ENCODE results near the gene RNF19B. TPM values are rescaled to one million over a fixed set of nuclear protein-coding genes. Genes with fewer than 3 reads are reported as not detected.

RNF19B gene
- total and polyA plus RNA-seq, 12 donors: 4.7 to 36.5 (median 23.0) TPM

DNA sequence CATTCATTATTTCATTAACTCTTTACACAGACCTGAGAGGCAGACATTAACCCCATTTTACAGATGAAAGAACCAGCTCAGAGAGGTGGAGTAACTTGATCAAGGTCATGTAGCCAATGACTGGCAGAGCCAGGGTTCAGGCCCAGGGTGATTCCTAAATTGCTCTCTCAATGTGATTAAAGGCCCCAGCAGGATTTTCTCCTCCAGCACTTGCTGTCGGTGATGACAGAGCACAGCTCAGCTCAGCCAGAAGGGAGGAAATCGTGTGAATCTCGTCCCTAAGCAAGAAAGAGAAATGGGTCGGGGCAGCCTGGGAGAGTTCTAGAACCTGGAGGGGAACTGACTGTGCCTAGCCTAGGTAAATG lies 19.5 kb upstream of the RNF19B start:
- Histone ChIP-seq H3K4me3 (no peak overlapping the region), H3K27me3 (no peaks in the 10 kb centered on the region), H3K4me1 (replicated peaks in 1 of 2) (peaks cover 7 to 35% of the 10 kb centered on the region in 2 donors), H3K36me3 (replicated peaks in 1 of 2) (no peaks in the 10 kb centered on the region), H3K27ac (peak overlapping the region in 2 of 5 donors; percentile 18 to 64), H3K9me3 (replicated peaks in 1 of 3) (no peaks in the 10 kb centered on the region)
- no peak for DNase-seq
- TF ChIP-seq POLR2A (IDR thresholded peaks at IDR 0.05): no peak
- TF ChIP-seq, protein P1, sequence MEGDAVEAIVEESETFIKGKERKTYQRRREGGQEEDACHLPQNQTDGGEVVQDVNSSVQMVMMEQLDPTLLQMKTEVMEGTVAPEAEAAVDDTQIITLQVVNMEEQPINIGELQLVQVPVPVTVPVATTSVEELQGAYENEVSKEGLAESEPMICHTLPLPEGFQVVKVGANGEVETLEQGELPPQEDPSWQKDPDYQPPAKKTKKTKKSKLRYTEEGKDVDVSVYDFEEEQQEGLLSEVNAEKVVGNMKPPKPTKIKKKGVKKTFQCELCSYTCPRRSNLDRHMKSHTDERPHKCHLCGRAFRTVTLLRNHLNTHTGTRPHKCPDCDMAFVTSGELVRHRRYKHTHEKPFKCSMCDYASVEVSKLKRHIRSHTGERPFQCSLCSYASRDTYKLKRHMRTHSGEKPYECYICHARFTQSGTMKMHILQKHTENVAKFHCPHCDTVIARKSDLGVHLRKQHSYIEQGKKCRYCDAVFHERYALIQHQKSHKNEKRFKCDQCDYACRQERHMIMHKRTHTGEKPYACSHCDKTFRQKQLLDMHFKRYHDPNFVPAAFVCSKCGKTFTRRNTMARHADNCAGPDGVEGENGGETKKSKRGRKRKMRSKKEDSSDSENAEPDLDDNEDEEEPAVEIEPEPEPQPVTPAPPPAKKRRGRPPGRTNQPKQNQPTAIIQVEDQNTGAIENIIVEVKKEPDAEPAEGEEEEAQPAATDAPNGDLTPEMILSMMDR (IDR thresholded peaks at IDR 0.05): no peak
- intact Hi-C loops (cut with DNase I): no loop called here
- 49 to 70% (median 57%) methylated on average over 4 of the region's 4 CpGs for WGBS, 4 donors

DNA sequence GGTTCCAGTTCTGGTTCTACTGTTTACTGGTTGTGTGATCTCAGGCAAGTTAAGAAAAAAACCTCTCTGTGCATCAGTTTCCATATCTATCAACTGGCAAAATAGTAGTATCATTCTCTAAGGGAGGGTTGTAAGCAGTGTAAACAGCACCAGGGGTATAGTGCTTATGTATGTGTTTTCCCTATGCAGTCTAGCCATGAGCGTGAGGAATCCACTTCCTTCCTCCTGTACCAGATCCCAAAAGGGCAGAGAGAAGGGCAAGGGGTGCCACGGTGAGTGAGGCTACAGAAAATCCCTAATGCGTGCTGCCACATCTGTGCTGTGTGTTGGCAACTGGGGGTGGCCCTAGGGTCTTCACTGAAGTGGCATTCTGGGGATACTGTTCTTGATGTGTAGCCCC lies 18.4 kb upstream of the RNF19B start:
- TF ChIP-seq, protein P1 (IDR thresholded peaks at IDR 0.05): no peak
- no peak for TF ChIP-seq POLR2A (IDR thresholded peaks at IDR 0.05)
- H3K4me3 ChIP-seq: no peak overlapping the region
- WGBS, 4 donors: 71 to 84% (median 72%) methylated on average over 3 of the region's 3 CpGs
- H3K36me3 ChIP-seq (replicated peaks in 1 of 2): no peaks in the 10 kb centered on the region
- intact Hi-C loops (cut with DNase I): no loop called here
- DNase-seq: no peak
- H3K27me3 ChIP-seq: no peaks in the 10 kb centered on the region
- no peak overlapping the region for H3K27ac ChIP-seq
- H3K4me1 ChIP-seq (replicated peaks in 1 of 2): peaks cover 0 to 26% of the 10 kb centered on the region in 2 donors
- H3K9me3 ChIP-seq (replicated peaks in 1 of 3): no peaks in the 10 kb centered on the region

DNA sequence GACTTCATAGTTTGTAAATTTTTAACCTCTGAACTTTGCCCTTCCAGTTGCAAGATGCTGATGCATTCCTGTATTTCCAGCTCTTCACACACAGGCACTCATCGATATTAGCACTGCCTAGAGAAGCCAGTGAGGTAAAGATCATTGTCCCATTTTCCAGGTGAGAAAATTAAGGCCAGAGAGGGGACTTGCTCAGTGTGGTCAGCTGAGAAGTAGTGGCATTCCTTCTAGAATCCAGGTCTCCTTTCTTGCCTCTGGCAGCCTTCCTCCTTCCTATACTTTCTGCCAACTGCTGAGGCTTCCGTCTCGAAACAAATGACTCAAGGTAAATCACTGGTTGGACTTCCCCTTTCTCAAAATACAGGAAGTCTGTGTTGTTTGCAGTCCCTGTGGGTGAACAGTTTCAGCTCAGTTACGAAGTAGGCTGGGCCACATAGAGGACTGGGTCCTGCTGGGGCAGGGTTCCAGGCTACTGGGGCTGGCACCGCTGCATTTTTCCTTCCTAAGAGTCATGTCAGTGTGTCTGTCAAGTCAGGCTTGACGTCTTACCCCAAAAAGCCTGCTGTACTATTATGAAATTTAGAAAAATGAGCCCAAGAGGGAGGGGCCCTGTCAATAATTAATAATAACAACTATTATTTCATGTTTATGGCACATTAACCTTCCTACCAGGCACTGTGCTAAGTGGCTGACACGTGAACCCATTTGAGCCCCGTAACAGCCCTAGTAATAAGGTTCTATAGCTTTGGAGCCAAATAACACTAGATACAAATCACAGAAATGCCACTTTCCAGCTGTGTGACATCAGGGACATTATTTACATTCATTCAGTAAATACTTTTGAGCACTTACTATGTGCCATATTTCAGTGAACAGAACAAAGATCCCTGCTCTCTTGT lies 16.6 kb upstream of the RNF19B start:
- Histone ChIP-seq H3K4me1 (replicated peaks in 1 of 2) (peaks cover 0 to 26% of the 10 kb centered on the region in 2 donors), H3K36me3 (replicated peaks in 1 of 2) (no peaks in the 10 kb centered on the region), H3K27me3 (no peaks in the 10 kb centered on the region), H3K4me3 (no peak overlapping the region), H3K9me3 (replicated peaks in 1 of 3) (no peaks in the 10 kb centered on the region), H3K27ac (peak overlapping the region in 3 of 5 donors; percentile 2 to 86 (median 64))
- 42 to 49% (median 43%) methylated on average over 8 of the region's 8 CpGs for WGBS, 4 donors
- no peak for TF ChIP-seq POLR2A (IDR thresholded peaks at IDR 0.05)
- TF ChIP-seq, protein P1 (IDR thresholded peaks at IDR 0.05): no peak
- intact Hi-C loops (cut with DNase I): no loop called here
- DNase-seq: peak; percentile 45 to 73 (median 47)

DNA sequence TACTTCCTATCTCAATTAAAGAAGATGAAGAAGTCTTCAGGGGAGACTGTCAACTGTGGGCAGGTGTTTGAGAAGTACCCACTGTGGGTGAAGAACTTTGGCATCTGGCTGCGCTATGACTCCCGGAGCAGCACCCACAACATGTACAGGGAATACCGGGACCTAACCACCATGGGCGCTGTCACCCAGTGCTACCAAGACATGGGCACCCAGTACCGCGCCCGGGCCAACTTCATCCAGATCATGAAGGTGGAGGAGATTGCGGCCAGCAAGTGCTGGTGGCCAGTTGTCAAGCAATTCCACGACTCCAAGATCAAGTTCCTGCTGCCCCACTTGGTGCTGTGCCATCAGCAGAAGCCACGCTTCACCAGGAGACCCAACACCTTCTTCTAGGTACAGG lies 15.5 kb upstream of the RNF19B start:
- Histone ChIP-seq H3K4me3 (no peak overlapping the region), H3K36me3 (replicated peaks in 1 of 2) (no peaks in the 10 kb centered on the region), H3K27me3 (no peaks in the 10 kb centered on the region), H3K4me1 (replicated peaks in 1 of 2) (peaks cover 0 to 25% of the 10 kb centered on the region in 2 donors), H3K9me3 (replicated peaks in 1 of 3) (no peaks in the 10 kb centered on the region), H3K27ac (no peak overlapping the region)
- intact Hi-C loops (cut with DNase I): no loop called here
- no peak for TF ChIP-seq POLR2A (IDR thresholded peaks at IDR 0.05)
- TF ChIP-seq, protein P1 (IDR thresholded peaks at IDR 0.05): no peak
- no peak for DNase-seq
- WGBS, 4 donors: 85 to 96% (median 92%) methylated on average over 3 to 10 of the region's 10 CpGs
